ENCODE results near the gene OTOS.

OTOS gene

DNA sequence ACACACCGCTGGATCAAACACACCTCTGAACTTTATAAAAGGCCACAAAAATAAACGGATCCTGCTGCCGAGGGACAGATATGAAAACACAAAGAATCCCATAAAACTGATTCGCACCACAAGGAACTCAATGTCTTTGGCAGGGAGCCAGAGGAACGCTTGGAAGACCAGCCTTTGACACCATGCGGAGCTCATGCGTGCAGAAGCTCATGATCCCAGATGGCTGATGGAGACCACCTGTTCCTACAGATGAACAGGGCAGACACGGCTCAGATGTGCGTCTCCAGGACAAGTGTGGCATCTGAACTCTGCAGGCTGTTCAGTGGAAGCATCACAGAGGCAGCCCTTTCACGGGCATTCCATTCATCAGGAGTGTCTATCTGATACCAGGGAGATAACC lies 29.2 kb downstream of the OTOS start:
- DNase-seq, result peak; percentile 39

DNA sequence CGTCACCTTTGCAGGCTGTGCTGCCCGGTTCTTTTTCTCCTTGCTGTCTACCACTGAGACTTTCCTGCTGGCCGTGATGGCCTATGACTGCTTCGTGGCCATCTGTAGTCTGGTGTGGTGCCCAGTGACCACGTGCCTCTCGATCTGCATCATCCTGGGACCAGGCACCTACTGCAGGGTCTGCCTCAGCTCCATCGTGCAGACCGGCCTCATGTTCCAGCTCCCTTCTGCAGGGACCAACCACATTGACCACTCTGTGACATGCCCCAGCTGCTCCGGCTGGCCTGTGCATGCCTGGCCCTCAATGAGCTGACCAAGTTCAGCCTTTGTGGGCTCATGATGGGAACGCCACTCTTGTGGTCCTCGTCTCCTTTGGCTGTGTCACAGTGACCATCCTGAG lies 31.1 kb downstream of the OTOS start:
- DNase-seq, result no peak

DNA sequence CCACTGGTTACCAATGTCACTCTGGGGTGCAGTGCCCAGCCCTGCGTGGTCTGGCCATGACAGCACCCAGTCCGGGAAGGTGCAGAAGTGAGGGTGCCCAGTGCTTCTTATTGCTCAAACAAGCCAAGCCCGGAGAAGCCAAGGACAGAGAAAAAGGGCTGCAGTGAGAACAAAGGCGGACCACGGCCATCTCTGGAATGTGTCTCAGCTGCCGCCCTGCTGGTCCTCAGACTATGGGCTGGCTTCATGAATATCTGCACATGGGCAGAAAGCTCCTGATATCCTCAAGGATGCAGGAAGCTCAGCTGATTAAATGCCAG lies 33.0 kb downstream of the OTOS start:
- DNase-seq, result no peak

- no peak for DNase-seq
Measured at GRCh38 chr2:240106765-240107476, 33.5 kb downstream of the OTOS start.

DNA sequence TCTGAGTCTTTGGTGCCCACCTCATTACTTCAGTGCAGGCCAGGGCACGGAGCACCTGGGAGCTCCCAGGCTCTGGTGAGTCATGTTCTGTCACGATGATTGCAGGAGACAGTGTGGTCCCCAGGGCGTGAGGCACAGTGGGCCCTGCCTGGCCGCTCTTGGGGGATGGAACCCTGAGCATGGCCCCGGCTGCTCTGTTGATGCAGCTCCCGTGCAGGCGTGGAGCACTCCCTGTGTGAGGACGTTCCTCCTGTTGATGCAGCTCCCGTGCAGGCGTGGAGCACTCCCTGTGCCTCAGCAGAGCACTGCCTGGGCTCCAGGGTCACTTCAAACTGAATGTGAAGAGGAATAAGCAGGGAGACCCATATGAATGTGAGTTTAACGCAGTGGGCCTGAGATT lies 34.5 kb downstream of the OTOS start:
- DNase-seq, result no peak

DNA sequence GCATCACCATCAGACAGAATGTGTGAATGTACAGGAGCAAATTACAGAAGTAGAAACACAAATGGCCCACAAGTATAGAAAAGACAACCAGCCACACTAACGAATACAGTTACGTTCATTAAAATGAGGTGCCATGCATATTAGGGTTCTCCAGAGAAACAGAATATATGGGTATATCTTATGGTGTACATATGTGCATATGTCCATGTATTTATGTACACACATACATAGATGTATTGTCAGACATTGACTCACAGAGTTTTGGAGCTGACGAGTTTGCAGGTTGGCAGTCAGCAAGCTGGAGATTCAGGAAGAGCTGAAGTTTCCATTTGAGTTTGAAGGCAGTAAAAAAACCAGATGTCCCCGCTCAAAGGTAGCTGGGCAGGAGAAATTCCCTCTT lies 37.3 kb downstream of the OTOS start:
- no peak for DNase-seq

GRCh38 chr2:240098349-240098748 lies 42.1 kb downstream of the OTOS start:
- no peak for DNase-seq

DNA sequence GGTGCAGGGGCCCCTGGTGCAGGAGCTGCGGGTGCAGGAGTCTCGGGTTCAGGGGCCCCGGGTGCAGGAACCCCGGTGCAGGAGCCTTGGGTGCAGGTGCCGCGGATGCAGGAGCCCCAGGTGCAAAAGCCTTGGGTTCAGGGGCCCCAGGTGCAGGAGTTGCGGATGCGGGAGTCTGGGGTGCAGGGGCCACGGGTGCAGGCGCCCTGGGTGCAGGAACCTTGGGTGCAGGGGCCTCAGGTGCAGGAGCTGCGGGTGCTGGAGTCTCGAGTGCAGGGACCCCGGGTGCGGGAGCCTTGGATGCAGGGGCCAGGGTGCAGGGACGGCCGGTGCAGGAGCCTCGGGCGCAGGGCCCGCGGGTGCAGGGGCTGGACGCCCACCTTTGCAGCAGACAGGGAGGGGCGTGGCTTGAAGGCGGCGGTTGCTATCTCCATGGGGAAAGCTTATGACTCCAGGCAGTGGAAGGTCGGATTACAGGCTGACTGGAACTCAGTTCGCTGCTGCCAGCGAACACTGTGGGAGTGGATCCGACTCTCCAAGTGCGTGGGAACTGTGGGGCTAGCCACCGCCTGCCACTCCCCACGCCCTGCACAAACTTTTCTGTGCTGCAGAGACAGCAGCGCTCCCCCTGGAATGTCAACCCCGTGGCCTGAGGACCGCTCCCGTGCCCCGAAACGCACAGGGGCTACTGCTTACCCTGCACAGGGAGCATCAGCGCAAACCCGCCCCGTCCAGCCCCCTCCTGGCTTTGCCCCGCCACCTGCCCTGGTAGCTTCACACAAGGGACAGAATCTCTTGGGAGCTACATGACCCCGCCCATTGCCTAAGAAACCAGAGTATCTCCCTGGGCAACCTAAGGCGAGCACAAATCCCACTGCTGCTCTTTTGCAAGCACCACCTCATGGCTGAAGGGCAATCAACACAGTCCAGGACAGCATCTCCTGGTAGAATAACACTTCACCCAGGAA lies 44.6 kb downstream of the OTOS start:
- DNase-seq, result peak; percentile 18

GRCh38 chr2:240089306-240089705 lies 51.2 kb downstream of the OTOS start:
- DNase-seq, result no peak
